ENCODE measurements around the gene IRF7.

GRCh38 chr11:653837-654236 is 38.1 kb upstream of the IRF7 start:
- no peak for TF ChIP-seq CTCF (IDR thresholded peaks at IDR 0.05; ENCODE audit: low read depth, low read length)
- TF ChIP-seq MAX (IDR thresholded peaks at IDR 0.05; ENCODE audit: low read depth, low read length): no peak
- TF ChIP-seq POLR2A (IDR thresholded peaks at IDR 0.05; ENCODE audit: extremely low read depth, insufficient read length): no peak
- no peak for TF ChIP-seq MYC (IDR thresholded peaks at IDR 0.05; ENCODE audit: low read depth, low read length)
